Pancreas (tissue), 10 donors: ENCODE measurements around the gene AARS2. TPM values are rescaled to one million over a fixed set of nuclear protein-coding genes. Genes with fewer than 3 reads are reported as not detected.

Source experiments
- ATAC-seq, 4 donors: fragments of 200-7000 bp; cut with Tn5 transposase; one replicate each; pipeline versions ENCODE4 v1.8.0 to v1.9.1; 2020; ENCODE audit warnings: mild to moderate bottlenecking in 4 of 4, moderate library complexity in 4 of 4
- DNase-seq, 6 donors: peaks; one replicate each; pipeline ENCODE4 v3.0.0-alpha.2; 2020
- FAIRE-seq: peaks from 2 replicates; lab custom pipeline; 2012; peaks lifted over from hg19 to GRCh38; lab: Jason Lieb, UNC
- H3K27ac ChIP-seq, 4 donors: fragments of 200-600 bp; sonication (generic); 1 replicate in 3 of 4; 2 replicates in 1 of 4; pipeline versions ENCODE4 v1.5.0 to v1.8.0; 2020
- H3K27me3 ChIP-seq, 4 donors: fragments of 200-600 bp; one replicate each; pipeline ENCODE4 v1.8.0; 2021
- H3K36me3 ChIP-seq, 3 donors: fragments of 200-600 bp; sonication (generic) in 1 of 3; one replicate each; pipeline versions ENCODE4 v1.5.0 to v1.8.0; 2020 to 2021
- H3K4me1 ChIP-seq, 3 donors: fragments of 200-600 bp; one replicate each; pipeline ENCODE4 v1.8.0; 2021
- H3K4me3 ChIP-seq, 4 donors: fragments of 200-600 bp; sonication (generic) in 2 of 4; one replicate each; pipeline versions ENCODE4 v1.5.0 to v1.8.0; 2020 to 2021
- H3K9me3 ChIP-seq, 4 donors: fragments of 200-600 bp; one replicate each; pipeline ENCODE4 v1.8.0; 2021
- CTCF ChIP-seq, 4 donors: fragments of 200-600 bp; sonication (generic) in 3 of 4; IDR thresholded peaks; one replicate each; pipeline versions ENCODE4 v1.5.0 to v1.8.0; 2021; ENCODE audit warnings: antibody characterized with exemption in 4 of 4
- WGBS, 2 donors: extraction: QIAGEN DNeasy Blood & Tissue Kit; methylation state at CpG; one replicate each; pipeline ENCODE4 v1.1.7; 2013; 5-methylcytosine and 5-hydroxymethylcytosine counted together
- intact Hi-C, 3 donors: fragments of 100-400 bp; cut with DNase I; formaldehyde crosslinking; loops; one replicate each; pipeline versions ENCODE4 v1.11.1 to v1.14.2; 2022
- polyA plus RNA-seq, 2 donors: library from polyadenylated mRNA; stranded (reverse); fragments of 200-250 nt; gene quantifications; one replicate each; pipeline ENCODE4 v1.2.3, GENCODE V29; 2013
- total RNA-seq, 6 donors: library from RNA; stranded (reverse); fragmentation: NEBNext Ultra II Directional in 4 of 6; extraction: Animal tissue kit (Norgen Biotek cat#: 25700) in 4 of 6; gene quantifications; one replicate each; pipeline versions ENCODE4 v1.2.1 to v1.2.4, GENCODE V29; 2021 to 2023
- donor health status: healthy with polysubstance abuse.
- donor health status: DM: no; HTN: no; CAD: no; lungs with moderate emphysema.
- donor health status: DM: no; HTN: no; CAD: no.
- donor health status: control.
- donor health status: control.
- donor health status: Bipolar disorder and iron deficiency.
- donor health status: DM: yes; HTN: yes; CAD: no.
- donor health status: DM: no; HTN: no; CAD: no.
- donor health status: DM: no; HTN: no; CAD: no.
- donor health status: DM: yes; HTN: yes; CAD: no.

Gene AARS2
- total and polyA plus RNA-seq, 8 donors = 3.6 to 8.7 (median 5.0) TPM

- H3K4me3 ChIP-seq = no peak overlapping the region
- no peak for TF ChIP-seq CTCF (IDR thresholded peaks at IDR 0.05)
- 52 to 59% methylated on average over 3 of the region's 3 CpGs for WGBS, 2 donors
- peak in 1 of 6 donors; percentile 25 for DNase-seq
- intact Hi-C loops = no loop called here
- H3K36me3 ChIP-seq = no peaks in the 10 kb centered on the region
- ATAC-seq = no peak
- H3K9me3 ChIP-seq = no peaks in the 10 kb centered on the region
- H3K4me1 ChIP-seq = peaks cover 0 to 3% (median 0%) of the 10 kb centered on the region in 3 donors
- peaks cover 0 to 9% (median 3%) of the 10 kb centered on the region in 4 donors for H3K27me3 ChIP-seq
- FAIRE-seq = no peak
- no peak overlapping the region for H3K27ac ChIP-seq
Measured at GRCh38 chr6:44278315-44278714, 34.8 kb downstream of the AARS2 start.

DNA sequence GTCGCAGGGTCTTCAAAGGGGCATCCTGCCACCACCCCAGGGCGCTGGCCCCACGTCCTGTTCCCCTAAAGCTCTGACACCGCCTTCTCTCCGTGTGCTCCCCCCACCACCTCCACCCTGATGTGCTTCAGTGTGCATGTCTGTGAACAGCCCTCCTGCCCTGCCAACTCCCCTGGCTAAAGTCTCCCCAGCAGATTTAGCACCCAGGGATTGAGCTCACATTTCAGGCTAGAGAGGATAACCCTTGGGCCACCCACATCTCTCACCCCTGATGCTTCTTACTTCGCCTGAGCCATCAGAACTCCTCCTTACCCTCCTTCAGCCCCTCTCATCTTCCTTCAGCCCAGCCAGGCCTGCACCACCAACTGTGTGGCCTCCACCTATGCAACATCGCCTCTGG lies 35.4 kb downstream of the AARS2 start:
- 70 to 84% methylated on average over 7 of the region's 7 CpGs for WGBS, 2 donors
- Histone ChIP-seq H3K4me3 (no peak overlapping the region), H3K9me3 (no peaks in the 10 kb centered on the region), H3K36me3 (no peaks in the 10 kb centered on the region), H3K4me1 (peaks cover 0 to 3% (median 0%) of the 10 kb centered on the region in 3 donors), H3K27me3 (peaks cover 0 to 9% (median 3%) of the 10 kb centered on the region in 4 donors), H3K27ac (no peak overlapping the region)
- FAIRE-seq (no peak), DNase-seq (peak in 1 of 6 donors; percentile 19), ATAC-seq (no peak)
- intact Hi-C loops = no loop called here
- TF ChIP-seq CTCF (IDR thresholded peaks at IDR 0.05) = no peak

- Histone ChIP-seq H3K4me3 (no peak overlapping the region), H3K27me3 (peaks cover 0 to 9% (median 3%) of the 10 kb centered on the region in 4 donors), H3K9me3 (no peaks in the 10 kb centered on the region), H3K36me3 (no peaks in the 10 kb centered on the region), H3K27ac (no peak overlapping the region), H3K4me1 (peaks cover 0 to 3% (median 0%) of the 10 kb centered on the region in 3 donors)
- FAIRE-seq = no peak
- WGBS, 2 donors = 78 to 80% methylated on average over 23 of the region's 23 CpGs
- peak in 1 of 6 donors; percentile 40 for DNase-seq
- intact Hi-C loops = no loop called here
- no peak for ATAC-seq
- no peak for TF ChIP-seq CTCF (IDR thresholded peaks at IDR 0.05)
Measured at GRCh38 chr6:44276667-44277640, 36.2 kb downstream of the AARS2 start.

GRCh38 chr6:44275749-44276648 lies 37.1 kb downstream of the AARS2 start:
- peaks cover 0 to 3% (median 0%) of the 10 kb centered on the region in 3 donors for H3K4me1 ChIP-seq
- H3K27me3 ChIP-seq = peaks cover 0 to 9% (median 3%) of the 10 kb centered on the region in 4 donors
- ATAC-seq = peak; percentile 42 to 78 (median 71)
- no peak for TF ChIP-seq CTCF (IDR thresholded peaks at IDR 0.05)
- no peaks in the 10 kb centered on the region for H3K36me3 ChIP-seq
- H3K27ac ChIP-seq = no peak overlapping the region
- 11 to 14% methylated on average over 101 to 109 of the region's 109 CpGs for WGBS, 2 donors
- peak in 2 of 6 donors; percentile 69 to 75 for DNase-seq
- no peak for FAIRE-seq
- H3K9me3 ChIP-seq = no peaks in the 10 kb centered on the region
- peak overlapping the region in 3 of 4 donors; percentile 10 to 43 (median 26) for H3K4me3 ChIP-seq
- intact Hi-C loops = no loop called here
